GM12878 (cell line): ENCODE data around the gene NR2F1-AS1. TPM values are rescaled to one million over a fixed set of nuclear protein-coding genes. Genes with fewer than 3 reads are reported as not detected.

Experiments
- ATAC-seq: fragments of 200-7000 bp; cut with Tn5 transposase; 3 replicates; pipeline ENCODE4 v1.9.1; 2020; ENCODE audit warnings: mild to moderate bottlenecking, moderate library complexity
- BruUV-seq: library from RNA; stranded (reverse); fragments of 400-500 nt; replicated peaks from 2 replicates; lab custom pipeline; 2021; lab: Mats Ljungman, UMichigan
- CTCF ChIA-PET: fragments of 300-600 bp; sonication (Branson Sonifier 250); formaldehyde crosslinking; extraction: SDS; loops from one replicate; lab custom pipeline; 2021; ENCODE audit warnings: inconsistent platforms; lab: Yijun Ruan, JAX
- POLR2A ChIA-PET: fragments of 350-600 bp; formaldehyde crosslinking; extraction: SDS; loops from one replicate; lab custom pipeline; 2021; ENCODE audit warnings: inconsistent platforms; lab: Charles Lee
- RAD21 ChIA-PET: fragments of 300-600 bp; sonication (Branson Sonifier 250); formaldehyde crosslinking; loops from one replicate; lab custom pipeline; 2023; ENCODE audit warnings: antibody characterized with exemption; ENCODE audit not compliant: unreplicated experiment; lab: Charles Lee
- SMC1A ChIA-PET: fragments of 300-600 bp; sonication (Branson Sonifier 250); formaldehyde crosslinking; loops from one replicate; lab custom pipeline; 2023; ENCODE audit not compliant: unreplicated experiment, uncharacterized antibody; lab: Charles Lee
- DNase-seq: peaks from one replicate; pipeline ENCODE4 v3.0.0-alpha.2; 2011; ENCODE audit warnings: low read depth, low spot score
- FAIRE-seq: peaks from 3 replicates; lab custom pipeline; 2011; peaks lifted over from hg19 to GRCh38; lab: Jason Lieb, UNC
- H2AFZ ChIP-seq: 2 replicates; pipeline ENCODE4 v1.6.0; 2011; ENCODE audit warnings: low read depth, low read length, control low read depth; ENCODE audit not compliant: control insufficient read depth
- H3K27ac ChIP-seq: 2 replicates; pipeline ENCODE4 v1.5.1; 2011; ENCODE audit warnings: control low read depth; ENCODE audit not compliant: control insufficient read depth, insufficient read depth
- H3K27me3 ChIP-seq, 2 experiments: replicated peaks in 1 of 2; 2 replicates each; pipeline versions ENCODE4 v1.6.0 to v1.6.1; 2011; ENCODE audit warnings: low read length in 1 of 2; ENCODE audit not compliant: control insufficient read depth in 2 of 2, insufficient read depth in 2 of 2
- H3K36me3 ChIP-seq, 2 experiments: 2 replicates each; pipeline ENCODE4 v1.5.1; 2011; ENCODE audit warnings: low read length in 1 of 2; ENCODE audit not compliant: control insufficient read depth in 2 of 2, insufficient read depth in 2 of 2
- H3K4me1 ChIP-seq: 2 replicates; pipeline ENCODE4 v1.6.1; 2011; ENCODE audit warnings: mild to moderate bottlenecking, low read length, moderate library complexity, mixed read lengths; ENCODE audit not compliant: control insufficient read depth, insufficient read depth
- H3K4me2 ChIP-seq: 2 replicates; pipeline ENCODE4 v1.6.0; 2011; ENCODE audit warnings: control low read depth; ENCODE audit not compliant: control insufficient read depth, insufficient read depth
- H3K4me3 ChIP-seq: fragments of 200-600 bp; sonication (generic); 2 replicates; pipeline ENCODE4 v1.5.1; 2016
- H3K79me2 ChIP-seq: 2 replicates; pipeline ENCODE4 v1.6.0; 2011; ENCODE audit warnings: low read length; ENCODE audit not compliant: control insufficient read depth, insufficient read depth
- H3K9ac ChIP-seq: 2 replicates; pipeline ENCODE4 v1.8.0; 2011; ENCODE audit warnings: low read length, control low read depth, mixed read lengths; ENCODE audit not compliant: control insufficient read depth, insufficient read depth
- H3K9me3 ChIP-seq: replicated peaks from 3 replicates; pipeline ENCODE4 v1.5.1; 2011; ENCODE audit warnings: mild to moderate bottlenecking, low read length; ENCODE audit not compliant: control insufficient read depth, insufficient read depth
- H4K20me1 ChIP-seq: 2 replicates; pipeline ENCODE4 v1.6.0; 2011; ENCODE audit not compliant: control insufficient read depth, insufficient read depth
- BCL11A ChIP-seq: IDR thresholded peaks from 2 replicates; pipeline ENCODE4 v1.6.1; 2011; ENCODE audit warnings: low read depth, low read length
- CUX1 ChIP-seq: IDR thresholded peaks from 2 replicates; pipeline ENCODE4 v1.6.1; 2012; ENCODE audit warnings: improper control_type of control experiment, low read depth, low read length; ENCODE audit not compliant: insufficient replicate concordance
- ETV6 ChIP-seq, 2 experiments: fragments of 450-650 bp in 1 of 2; IDR thresholded peaks in 1 of 2; conservative IDR thresholded peaks in 1 of 2; 2 replicates each; pipeline ENCODE4 v1.6.1; 2014; ENCODE audit warnings: antibody characterized with exemption in 1 of 2, borderline replicate concordance in 1 of 2, low read depth in 1 of 2, mild to moderate bottlenecking in 1 of 2, moderate library complexity in 1 of 2
- FOS ChIP-seq: IDR thresholded peaks from 3 replicates; pipeline ENCODE4 v1.6.1; 2011; ENCODE audit warnings: borderline replicate concordance; ENCODE audit not compliant: insufficient read length; ENCODE audit errors: extremely low read depth
- FOXM1 ChIP-seq: IDR thresholded peaks from 2 replicates; pipeline ENCODE4 v1.6.1; 2012; ENCODE audit warnings: low read depth, mild to moderate bottlenecking, inconsistent platforms, low read length, moderate library complexity
- KAT2A ChIP-seq: conservative IDR thresholded peaks from 2 replicates; pipeline ENCODE4 v1.6.1; 2011; ENCODE audit warnings: low read depth, low read length; ENCODE audit not compliant: control insufficient read depth
- NR2C1 ChIP-seq: fragments of 450-650 bp; IDR thresholded peaks from 2 replicates; pipeline ENCODE4 v1.6.1; 2017; ENCODE audit warnings: antibody characterized with exemption, mild to moderate bottlenecking, moderate library complexity
- RBBP5 ChIP-seq: fragments of 200-600 bp; sonication (generic); conservative IDR thresholded peaks from 2 replicates; pipeline ENCODE4 v1.6.1; 2016
- STAT3 ChIP-seq: IDR thresholded peaks from 2 replicates; pipeline ENCODE4 v1.6.1; 2011; ENCODE audit warnings: low read depth, low read length, improper control_type of control experiment
- WRNIP1 ChIP-seq: IDR thresholded peaks from 2 replicates; pipeline ENCODE4 v1.6.1; 2011; ENCODE audit warnings: low read depth, low read length, improper control_type of control experiment, borderline replicate concordance
- ZNF217 ChIP-seq: fragments of 450-650 bp; IDR thresholded peaks from 2 replicates; pipeline ENCODE4 v1.6.1; 2017; ENCODE audit warnings: antibody characterized with exemption, mild to moderate bottlenecking
- ZSCAN29 ChIP-seq: fragments of 450-650 bp; IDR thresholded peaks from 2 replicates; pipeline ENCODE4 v1.6.1; 2017; ENCODE audit warnings: mild to moderate bottlenecking, moderate library complexity
- WGBS: methylation state at CpG from one replicate; pipeline ENCODE4 v1.1.6; 2016; ENCODE audit warnings: low lambda C conversion rate; ENCODE audit not compliant: insufficient replicate concordance, insufficient coverage; ENCODE audit errors: missing lambda C conversion rate; 5-methylcytosine and 5-hydroxymethylcytosine counted together
- in situ Hi-C: fragments of 300-500 bp; cut with MboI; formaldehyde crosslinking; loops from 9 replicates; pipeline ENCODE4 v1.14.3; 2018; ENCODE audit warnings: mixed read lengths
- intact Hi-C: fragments of 100-400 bp; cut with micrococcal nuclease; formaldehyde crosslinking; loops from one replicate; pipeline ENCODE4 v1.14.2; 2022; ENCODE audit not compliant: unreplicated experiment
- polyA plus RNA-seq, 11 experiments: library from polyadenylated mRNA; depleted of rRNA in 4 of 11; unstranded in 6 of 11; stranded (reverse) in 5 of 11; fragments of >200 nt; fragmentation: Nextera tagmentation in 4 of 11; fragmentation: Illumina TruSeq in 1 of 11; extraction: Ambion mirVana in 4 of 11; extraction: Trizol in 1 of 11; gene quantifications; 1 replicate in 1 of 11; 2 replicates in 10 of 11; pipeline versions ENCODE4 v1.2.1 to v1.2.3, GENCODE V29; 2011 to 2016; ENCODE audit warnings: inconsistent platforms in 2 of 11, missing spikeins in 2 of 11, low read depth in 1 of 11
- total RNA-seq, 4 experiments: library from RNA; depleted of rRNA in 3 of 4; stranded (reverse); fragments of >200 nt in 3 of 4; fragmentation: Illumina TruSeq in 1 of 4; extraction: Trizol in 1 of 4; gene quantifications; 2 replicates each; pipeline versions ENCODE4 v1.2.1 to v1.2.3, GENCODE V29; 2013 to 2021

NR2F1-AS1 gene
- total and polyA plus RNA-seq, 10 of the 15 experiments (the other 5 are each of a cell fraction or from before 2014, with no cell fraction given) = 0.11 to 0.85 (median 0.27) TPM

DNA sequence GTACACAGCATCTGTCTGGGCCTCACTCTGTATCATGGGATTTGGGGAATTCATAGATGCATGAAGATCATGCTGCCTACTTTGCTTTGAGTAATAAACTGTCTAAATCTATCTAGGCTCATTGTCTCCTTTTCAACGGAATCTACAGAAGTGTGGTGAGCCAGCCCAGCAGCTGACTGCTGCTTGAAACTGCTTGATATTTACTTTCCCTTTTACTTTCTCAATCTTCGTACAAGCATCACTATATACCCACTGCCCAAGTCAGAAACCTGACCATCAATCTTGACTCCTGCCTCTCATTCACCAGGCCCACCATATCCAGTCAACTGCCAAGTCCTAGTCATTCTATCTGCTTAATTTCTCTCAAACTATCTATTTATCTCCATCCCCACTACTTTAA is 142.9 kb downstream of the NR2F1-AS1 start (continued):
- TF ChIP-seq RBBP5 = no peak
- no peak for TF ChIP-seq BCL11A
- TF ChIP-seq KAT2A = no peak

GRCh38 chr5:93436083-93436482 is 144.9 kb downstream of the NR2F1-AS1 start:
- Histone ChIP-seq H3K27me3 (no peaks in the 10 kb centered on the region), H3K4me3 (no peak overlapping the region), H2AFZ (no peak overlapping the region), H3K4me2 (no peak overlapping the region), H3K36me3 (no peaks in the 10 kb centered on the region), H3K9ac (no peak overlapping the region), H4K20me1 (no peaks in the 10 kb centered on the region), H3K27ac (no peak overlapping the region), H3K4me1 (no peaks in the 10 kb centered on the region), H3K79me2 (no peaks in the 10 kb centered on the region), H3K9me3 (no peaks in the 10 kb centered on the region)
- POLR2A ChIA-PET = no interaction called here
- DNase-seq = no peak
- no peak for ATAC-seq
- in situ Hi-C loops = no loop called here
- SMC1A ChIA-PET = no interaction called here
- CTCF ChIA-PET = interaction anchor here (0.5 kb wide), 1 partner anchor 359 kb away, joined by 6 read pairs; no protein-coding TSS in a partner anchor
- FAIRE-seq = no peak
- intact Hi-C loops = no loop called here
- RAD21 ChIA-PET = no interaction called here
- TF ChIP-seq FOXM1 (no peak), FOS (no peak), ZSCAN29 (no peak), RBBP5 (no peak)
- TF ChIP-seq, all 136 proteins: peak for 0
- no TSS peak for BruUV-seq

DNA sequence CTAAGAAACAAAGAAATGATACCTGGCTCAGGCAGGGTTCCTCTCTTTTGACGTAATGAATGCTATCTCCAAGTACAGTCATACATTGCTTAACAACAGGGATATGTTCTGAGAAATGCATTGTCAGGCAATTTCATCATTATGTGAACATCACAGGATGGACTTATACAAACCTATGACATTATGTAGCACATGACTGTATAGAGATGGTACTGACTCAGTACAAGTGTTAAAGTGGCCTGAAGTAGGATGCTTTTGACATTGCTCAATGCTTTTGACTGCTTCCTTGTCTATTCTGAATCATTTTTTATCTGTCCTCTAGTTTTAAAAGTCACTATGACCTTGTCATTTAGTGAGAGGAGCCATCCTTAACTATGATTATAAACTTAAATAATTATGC is 147.6 kb downstream of the NR2F1-AS1 start:
- Histone ChIP-seq H3K27ac (no peak overlapping the region), H3K4me3 (no peak overlapping the region), H3K4me2 (no peak overlapping the region), H4K20me1 (no peaks in the 10 kb centered on the region), H3K27me3 (no peaks in the 10 kb centered on the region), H2AFZ (no peak overlapping the region), H3K36me3 (no peaks in the 10 kb centered on the region), H3K4me1 (no peaks in the 10 kb centered on the region), H3K79me2 (no peaks in the 10 kb centered on the region), H3K9ac (no peak overlapping the region), H3K9me3 (no peaks in the 10 kb centered on the region)
- ChIA-PET POLR2A (no interaction called here), SMC1A (no interaction called here), CTCF (no interaction called here), RAD21 (no interaction called here)
- in situ Hi-C loops = no loop called here
- WGBS = 69% methylated on average over 1 of the region's 1 CpG
- FAIRE-seq = no peak
- no peak for ATAC-seq
- intact Hi-C loops = no loop called here
- BruUV-seq = no TSS peak
- no peak for DNase-seq
- no peak for TF ChIP-seq ETV6 (conservative IDR thresholded peaks at IDR 0.05 in 1 of 2, IDR thresholded peaks at IDR 0.05 in 1 of 2; ENCODE audit: borderline replicate concordance in 1 of 2, low read depth in 1 of 2)
- no peak for TF ChIP-seq ZNF217
- no peak for TF ChIP-seq STAT3
- no peak for TF ChIP-seq CUX1
- no peak for TF ChIP-seq NR2C1
- TF ChIP-seq FOS = no peak
- no peak for TF ChIP-seq WRNIP1
